Activated CD4-positive, alpha-beta T cell treated with anti-CD3 and anti-CD28 coated beads, Interleukin-2, Interleukin-6, amounts not matched to agents 100 ng/mL and 50 ng/mL, durations not matched to agents 16 hours and 8 hours (primary cell): ENCODE results near the gene HSD17B4.
"Not testable (repeated sequence)": the region's sequence is repeated elsewhere in the genome, so short reads cannot be mapped to it uniquely, and the experiment has no call there.

ENCODE experiments used
- DNase-seq: peaks from one replicate; pipeline ENCODE4 v3.0.0-alpha.2; 2020

The HSD17B4 gene

DNA sequence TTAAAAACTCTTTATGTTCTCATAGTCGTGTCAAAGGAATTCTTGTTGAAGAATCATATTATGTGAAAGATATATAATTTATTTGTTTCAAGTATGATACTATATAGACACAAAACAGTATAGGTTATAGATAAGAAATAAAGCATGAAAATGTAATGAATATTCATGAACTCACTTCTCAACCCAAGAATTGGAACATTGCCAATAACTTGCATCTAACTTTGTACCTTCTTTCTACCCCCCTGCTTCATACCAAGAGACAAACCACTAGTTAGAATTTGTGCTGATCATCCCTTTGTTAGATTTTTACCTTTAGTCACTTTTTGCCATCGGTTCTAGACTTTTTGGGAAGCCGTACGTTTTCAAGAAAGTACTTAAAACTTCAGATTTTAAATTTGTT, 32.6 kb downstream of the HSD17B4 start:
- no peak for DNase-seq

DNA sequence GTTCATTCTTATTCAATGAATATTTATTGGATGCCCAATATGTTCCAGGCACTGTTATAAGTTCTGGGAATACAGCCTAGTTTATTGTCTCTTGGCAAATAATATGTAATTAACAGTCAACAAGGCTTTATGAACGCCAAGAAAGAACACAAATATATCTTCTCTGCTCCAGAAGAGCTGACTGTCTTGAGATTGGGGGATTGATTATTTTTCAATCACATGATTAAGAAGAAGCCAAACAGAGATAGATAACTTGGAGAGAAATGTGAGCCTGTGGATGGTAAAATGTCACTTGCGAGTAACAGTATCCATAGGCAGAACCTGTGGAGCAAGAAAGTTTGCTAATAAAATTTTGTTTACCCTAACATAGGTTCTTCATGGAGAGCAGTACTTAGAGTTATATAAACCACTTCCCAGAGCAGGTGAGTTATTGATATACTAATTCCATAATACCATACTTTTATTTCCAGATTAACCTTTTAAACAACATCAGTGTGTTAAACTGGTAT, 49.4 kb downstream of the HSD17B4 start:
- DNase-seq, result no peak

DNA sequence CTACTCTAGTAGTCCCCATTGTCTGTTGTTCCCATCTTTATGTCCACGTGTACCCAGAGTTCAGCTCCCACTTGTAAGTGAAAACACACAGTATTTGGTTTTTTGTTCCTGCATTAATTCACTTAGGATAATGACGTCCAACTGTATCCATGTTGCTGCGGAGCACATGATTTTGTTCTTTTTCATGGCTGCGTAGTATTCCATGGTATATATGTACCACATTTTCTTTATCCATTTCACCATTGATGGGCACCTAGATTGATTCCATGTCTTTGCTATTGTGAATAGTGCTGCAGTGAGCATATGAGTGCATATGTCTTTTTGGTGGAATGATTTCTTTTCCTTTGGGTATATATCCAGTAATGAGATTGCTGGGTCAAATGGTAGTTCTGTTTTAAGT, 51.6 kb downstream of the HSD17B4 start:
- DNase-seq, result not testable (repeated sequence)

DNA sequence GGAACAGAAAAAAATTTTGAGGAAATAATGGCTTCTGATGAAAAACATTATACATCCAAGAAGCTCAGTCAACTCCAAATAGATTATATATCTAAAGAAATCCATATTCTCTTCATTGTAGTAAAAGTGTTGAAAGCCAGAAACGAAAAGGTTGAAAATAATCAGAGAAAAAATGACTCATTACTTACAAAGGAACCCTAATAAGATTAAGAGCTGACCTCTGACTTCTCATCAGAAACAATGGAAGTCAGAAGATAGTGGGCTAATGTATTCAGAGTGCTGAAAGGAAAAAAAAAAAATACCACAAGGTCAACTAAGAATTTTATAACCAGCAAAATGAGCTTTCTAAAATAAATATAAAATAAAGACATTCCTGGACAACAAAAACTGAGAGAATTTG, 60.0 kb downstream of the HSD17B4 start:
- DNase-seq, result no peak

DNA sequence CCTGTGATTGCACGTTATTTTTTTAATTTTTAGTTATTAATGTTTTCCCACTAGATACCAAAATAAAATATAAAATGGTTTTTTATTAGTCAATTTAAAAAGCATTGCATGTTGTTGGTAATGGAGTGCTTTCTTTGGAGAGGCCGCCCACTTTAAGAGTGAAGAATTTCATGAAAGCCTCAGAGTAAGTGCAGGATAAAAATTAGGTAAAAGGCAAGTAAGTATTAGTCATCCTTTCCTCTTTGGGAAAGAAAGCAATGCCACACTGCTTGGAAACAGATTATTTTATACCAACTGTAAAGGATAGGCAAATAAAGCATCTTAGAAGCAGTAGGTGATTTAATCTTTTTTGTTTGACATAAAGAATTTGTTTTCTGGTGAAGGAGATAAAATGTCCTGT, 62.9 kb downstream of the HSD17B4 start:
- no peak for DNase-seq

DNA sequence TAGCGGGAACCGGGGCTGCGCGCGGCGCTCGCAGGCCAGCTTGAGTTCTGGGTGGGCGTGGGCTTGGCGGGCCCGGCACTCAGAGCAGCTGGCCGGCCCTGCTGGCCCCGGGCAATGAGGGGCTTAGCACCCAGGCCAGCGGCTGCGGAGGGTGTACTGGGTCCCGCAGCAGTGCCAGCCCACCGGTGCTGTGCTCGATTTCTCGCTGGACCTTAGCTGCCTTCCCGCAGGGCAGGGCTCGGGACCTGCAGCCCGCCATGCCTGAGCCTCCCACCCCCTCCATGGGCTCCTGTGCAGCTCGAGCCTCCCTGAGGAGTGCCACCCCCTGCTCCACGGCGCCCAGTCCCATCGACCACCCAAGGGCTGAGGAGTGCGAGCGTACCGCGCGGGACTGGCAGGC, 64.8 kb downstream of the HSD17B4 start:
- not testable (repeated sequence) for DNase-seq

DNA sequence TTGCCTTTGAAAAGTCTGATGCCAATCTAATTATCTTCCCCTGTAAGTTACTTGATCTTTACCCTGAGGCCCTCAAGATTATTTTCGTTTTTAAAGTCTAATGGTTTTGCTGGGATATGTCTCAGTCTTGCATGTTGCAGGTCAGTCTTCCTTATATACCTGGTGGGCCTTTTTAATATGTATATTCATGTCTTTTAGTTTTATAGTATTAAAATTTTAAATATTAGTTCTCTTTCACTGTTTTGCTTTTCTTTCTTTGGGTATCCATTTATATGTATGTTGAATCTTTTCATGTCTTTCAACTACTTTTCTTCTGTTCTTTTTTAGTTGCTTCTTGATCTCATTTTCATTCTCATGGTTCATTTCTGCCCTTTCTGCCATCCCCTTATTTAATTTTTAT, 68.9 kb downstream of the HSD17B4 start:
- no peak for DNase-seq

DNA sequence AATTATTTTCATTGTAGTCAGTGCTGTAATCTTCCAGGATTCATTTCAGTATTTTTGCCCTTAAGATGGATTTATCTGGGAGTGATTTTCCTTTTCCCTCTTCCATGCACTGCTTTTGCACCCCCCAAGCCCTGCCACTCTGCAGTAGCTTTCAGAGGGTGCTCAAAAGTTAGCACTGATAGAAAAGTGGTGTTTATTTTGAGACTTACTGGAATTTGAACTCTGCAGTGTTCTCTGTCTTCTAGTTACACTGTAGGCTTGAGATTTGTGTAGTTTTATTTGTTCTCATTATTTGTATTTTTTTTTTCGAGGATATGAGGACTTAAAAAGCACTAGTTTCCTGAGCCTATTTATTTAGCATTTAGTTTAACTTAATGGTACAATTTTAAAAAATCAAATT, 70.5 kb downstream of the HSD17B4 start:
- DNase-seq, result no peak

DNA sequence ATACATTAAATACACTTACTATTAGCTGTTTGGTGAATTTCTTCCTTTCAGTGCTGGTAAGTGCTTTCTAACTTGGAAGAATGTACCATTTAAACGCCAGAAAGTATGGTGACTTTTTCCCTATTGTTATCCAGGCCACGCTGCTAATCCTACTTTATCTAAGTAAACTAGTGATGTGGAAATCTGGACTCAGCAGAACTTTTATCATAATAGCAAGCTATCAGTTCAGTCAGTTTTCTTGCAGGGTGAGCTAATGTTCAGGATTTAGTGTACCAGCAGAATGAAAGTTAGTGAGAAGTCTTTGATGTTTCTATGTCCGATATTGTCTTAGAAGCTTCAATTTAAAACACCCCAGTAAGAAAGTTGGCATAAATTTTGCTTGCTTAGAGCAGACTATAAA, 72.2 kb downstream of the HSD17B4 start:
- DNase-seq, result no peak

DNA sequence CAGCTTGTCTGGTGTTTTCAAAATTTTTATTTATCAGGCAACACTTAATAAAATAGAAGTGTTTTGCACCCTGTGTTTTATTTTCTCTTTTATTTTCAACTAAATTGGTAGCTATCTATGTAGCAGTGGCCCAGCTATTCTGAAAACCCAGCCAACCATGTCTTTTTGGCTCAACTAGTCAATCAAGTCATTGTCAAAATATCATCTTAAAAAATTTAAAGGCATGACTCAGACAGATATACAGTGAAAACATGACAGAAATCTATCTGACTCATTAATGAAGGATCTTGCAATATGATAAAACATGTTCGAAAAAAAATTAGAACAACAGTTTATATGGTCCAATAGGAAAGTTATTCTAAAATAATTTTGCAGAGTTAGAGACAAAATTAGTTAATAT, 75.1 kb downstream of the HSD17B4 start:
- no peak for DNase-seq

DNA sequence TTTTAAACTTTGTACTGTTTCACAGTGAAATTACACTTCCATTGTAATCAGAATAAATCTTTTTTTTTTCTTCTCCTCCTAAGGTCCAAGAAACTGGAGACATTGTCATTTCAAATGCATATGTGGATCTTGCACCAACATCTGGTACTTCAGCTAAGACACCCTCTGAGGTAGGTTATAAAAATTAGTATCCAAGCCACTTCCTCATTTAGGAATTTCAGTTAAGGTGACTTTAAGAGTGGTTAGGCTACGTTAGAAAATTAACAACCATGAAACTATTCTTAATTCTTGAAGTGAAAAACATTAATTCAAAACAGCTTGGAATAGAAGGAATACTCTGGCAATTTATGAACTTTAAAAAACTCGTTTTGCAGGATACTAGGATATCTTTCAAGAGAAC, 77.5 kb downstream of the HSD17B4 start:
- DNase-seq, result no peak

DNA sequence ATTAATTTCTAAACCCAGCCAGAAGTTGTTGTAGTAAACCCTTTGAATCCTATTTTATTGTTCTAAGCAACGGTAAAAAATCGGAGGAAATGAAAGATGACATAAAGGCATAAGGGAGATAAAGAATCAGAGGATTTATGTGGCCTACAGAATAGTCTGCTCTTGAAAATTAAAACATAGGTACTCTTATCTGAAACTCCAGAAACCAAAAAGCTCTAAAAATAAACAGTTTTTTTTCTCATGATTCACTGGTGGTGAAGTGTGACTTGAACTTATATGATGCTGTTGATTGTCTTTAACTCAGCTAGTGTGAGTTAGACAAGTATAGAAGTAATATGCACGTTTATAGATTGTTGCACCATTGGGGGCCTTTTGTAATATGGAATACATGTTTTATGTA, 80.3 kb downstream of the HSD17B4 start:
- no peak for DNase-seq

DNA sequence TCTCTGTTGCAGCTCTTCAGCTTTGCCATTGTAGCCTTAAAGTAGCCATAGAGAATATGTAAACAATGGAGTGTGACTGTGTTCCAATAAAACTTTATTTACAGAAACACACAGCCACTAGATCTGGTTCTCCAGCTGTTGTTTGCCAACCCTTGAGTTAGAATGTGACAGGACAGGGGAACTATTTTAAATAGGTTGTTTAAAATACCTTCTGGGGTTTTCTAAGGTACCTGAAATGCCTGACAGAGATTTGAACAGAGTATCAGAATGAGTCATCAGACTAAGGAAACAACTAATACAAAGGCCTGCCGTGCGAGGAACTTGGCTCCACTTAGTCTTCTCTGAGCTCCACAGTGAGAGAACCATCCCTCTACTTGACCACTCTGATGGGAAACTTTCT, 85.4 kb downstream of the HSD17B4 start:
- peak; percentile 56 for DNase-seq

DNA sequence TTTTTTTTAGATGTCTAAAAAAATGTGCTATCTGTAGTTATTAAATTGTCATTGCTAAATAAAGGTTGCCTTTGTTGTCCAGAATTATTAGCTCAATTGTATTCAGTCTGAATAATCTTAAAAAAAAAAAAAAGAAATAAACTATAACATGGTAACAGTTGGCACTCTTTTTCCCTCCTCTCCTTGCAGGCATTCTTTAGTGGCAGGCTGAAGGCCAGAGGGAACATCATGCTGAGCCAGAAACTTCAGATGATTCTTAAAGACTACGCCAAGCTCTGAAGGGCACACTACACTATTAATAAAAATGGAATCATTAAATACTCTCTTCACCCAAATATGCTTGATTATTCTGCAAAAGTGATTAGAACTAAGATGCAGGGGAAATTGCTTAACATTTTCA, 89.4 kb downstream of the HSD17B4 start:
- no peak for DNase-seq

DNA sequence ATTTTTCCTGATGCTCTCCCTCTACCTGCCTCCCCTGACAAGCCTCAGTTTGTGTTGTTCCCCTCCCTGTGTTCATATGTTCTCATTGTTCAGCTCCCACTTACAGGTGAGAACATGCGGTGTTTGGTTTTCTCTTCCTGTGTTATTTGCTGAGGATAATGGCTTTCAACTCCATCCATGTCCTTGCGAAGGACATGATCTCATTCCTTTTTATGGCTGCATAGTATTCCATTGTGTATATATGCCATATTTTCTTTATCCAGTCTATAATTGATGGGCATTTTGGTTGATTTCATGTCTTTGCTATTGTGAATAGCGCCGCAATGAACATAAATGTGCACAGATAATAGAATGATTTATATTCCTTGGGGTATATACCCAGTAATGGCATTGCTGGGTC, 99.5 kb downstream of the HSD17B4 start:
- no peak for DNase-seq

DNA sequence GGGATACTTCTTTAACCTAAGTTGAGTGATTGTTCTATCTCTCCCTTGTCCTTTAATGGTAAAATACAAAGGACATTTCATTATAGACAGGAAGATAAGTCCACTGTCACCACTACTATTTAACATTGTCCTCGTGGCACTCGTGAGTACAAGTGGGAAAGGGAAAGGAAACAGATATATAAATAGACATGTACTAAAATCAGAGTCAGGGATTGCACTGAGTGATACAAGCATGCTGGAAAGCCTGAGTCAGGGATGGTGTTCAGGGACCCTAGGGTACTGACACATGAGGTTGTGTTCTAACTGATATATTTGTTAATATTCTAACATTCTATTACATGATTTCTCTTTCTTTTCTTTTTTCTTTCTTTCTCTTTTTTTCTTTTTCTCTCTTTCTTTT, 102.3 kb downstream of the HSD17B4 start:
- DNase-seq, result no peak

DNA sequence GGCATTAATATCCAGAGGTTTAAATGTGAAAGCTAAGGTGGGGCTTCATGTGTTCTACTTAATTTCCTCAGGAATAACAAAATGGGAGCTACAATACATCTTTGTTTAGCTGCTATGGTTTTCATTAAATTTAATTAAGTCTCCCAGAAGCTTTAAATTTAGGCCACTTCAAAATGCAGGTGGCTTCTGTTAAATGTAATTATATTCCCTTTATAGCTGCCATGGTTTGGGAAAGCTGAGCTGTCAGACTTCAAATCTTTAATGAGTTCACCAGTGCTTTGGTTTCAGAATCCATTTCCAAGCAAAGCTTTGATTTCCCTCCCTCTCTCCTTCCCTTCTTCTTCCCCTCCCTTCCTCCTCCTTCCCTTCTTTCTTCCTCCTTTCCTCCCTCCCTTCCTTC, 118.6 kb downstream of the HSD17B4 start:
- DNase-seq, result no peak

DNA sequence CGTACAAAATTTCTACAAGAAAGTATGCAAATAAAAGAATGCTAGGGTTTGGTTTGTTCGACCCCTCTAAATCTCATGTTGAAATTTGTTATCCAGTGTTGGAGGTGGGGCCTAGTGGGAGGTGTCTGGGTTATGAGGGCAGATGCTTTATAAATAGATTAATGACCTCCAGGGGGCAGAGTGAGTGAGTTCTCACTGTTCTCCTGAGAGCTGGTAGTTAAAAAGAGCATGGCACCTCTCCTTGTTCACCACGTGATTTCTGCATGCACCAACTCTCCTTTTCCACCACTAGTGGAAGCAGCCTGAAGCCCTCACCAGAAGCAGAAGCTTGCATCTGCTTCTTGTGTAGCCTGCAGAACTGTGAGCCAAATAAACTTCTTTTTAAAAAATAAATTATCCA, 126.6 kb downstream of the HSD17B4 start:
- peak; percentile 29 for DNase-seq

DNA sequence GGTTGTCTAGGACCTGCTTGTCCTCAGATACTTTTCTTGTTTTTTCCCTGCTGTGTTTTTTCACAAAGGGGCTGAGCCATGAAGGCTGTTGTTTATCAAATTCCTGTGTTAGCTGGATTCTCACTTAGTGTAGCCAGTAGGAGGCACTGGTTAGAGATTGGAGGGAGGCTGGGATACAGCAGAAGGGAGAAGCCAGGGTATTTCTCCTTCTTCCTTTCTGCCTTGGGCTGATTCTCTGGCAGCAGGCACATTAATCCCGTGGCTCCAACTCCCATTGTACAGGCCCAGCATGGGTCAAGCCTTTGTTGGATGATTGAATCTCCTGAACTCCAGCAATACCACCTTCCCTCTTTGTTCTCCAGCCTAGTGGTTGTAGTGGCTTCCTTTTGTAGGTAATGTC, 130.7 kb downstream of the HSD17B4 start:
- no peak for DNase-seq

DNA sequence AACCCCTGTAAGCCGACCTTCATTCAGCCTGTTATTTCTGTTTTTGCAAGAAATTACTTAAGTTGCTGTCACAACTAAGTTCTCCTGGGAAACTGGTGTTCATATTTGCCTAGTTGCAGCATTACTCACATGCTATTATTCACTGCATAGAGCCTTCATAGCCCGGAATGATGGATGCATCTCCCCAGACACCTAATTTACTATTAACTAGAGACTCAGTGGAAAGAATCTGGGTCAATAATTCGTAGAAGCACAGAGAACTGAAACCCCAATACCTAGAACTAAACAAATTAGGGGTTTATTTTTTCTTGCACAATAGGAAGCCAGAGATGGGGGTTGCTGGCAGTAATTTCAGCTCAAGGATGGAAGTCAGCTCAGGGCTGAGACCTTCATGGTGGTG, 131.4 kb downstream of the HSD17B4 start:
- DNase-seq, result no peak
